ENCODE measurements around the gene NSL1.

- TF ChIP-seq EZH2 (IDR thresholded peaks at IDR 0.05) = no peak
- no peak for TF ChIP-seq CTCF (IDR thresholded peaks at IDR 0.05)
- TF ChIP-seq EZH2phosphoT487 (IDR thresholded peaks at IDR 0.05) = no peak
Observed at GRCh38 chr1:212777151-212777550, 14.4 kb downstream of the NSL1 start.
